ENCODE results near the gene SUCLG2. TPM values are rescaled to one million over a fixed set of nuclear protein-coding genes. Genes with fewer than 3 reads are reported as not detected.

Gene SUCLG2
- total and polyA plus RNA-seq, 9 of the 15 experiments (the other 6 are each of a cell fraction or from before 2014, with no cell fraction given), result 10.1 to 41.4 (median 29.0) TPM

- no peak overlapping the region for H2AFZ ChIP-seq (ENCODE audit: low read depth, low read length)
- no peaks in the 10 kb centered on the region for H3K9me1 ChIP-seq (ENCODE audit: control insufficient read depth, insufficient read depth, low read length)
- DNase-seq (ENCODE audit: extremely low read depth in 1 of 4, low spot score in 3 of 4) (no peak), ATAC-seq (no peak), FAIRE-seq (no peak)
- H3K9ac ChIP-seq (ENCODE audit: insufficient read depth in 1 of 2, low read depth in 2 of 2, low read length in 2 of 2), result no peak overlapping the region
- no peaks in the 10 kb centered on the region for H3K4me1 ChIP-seq (replicated peaks in 1 of 2; ENCODE audit: control insufficient read depth in 2 of 2, insufficient read depth in 2 of 2, low read length in 2 of 2)
- intact Hi-C loops (cut with micrococcal nuclease) (no loop called here), in situ Hi-C loops (cut with MboI) (no loop called here)
- no peak overlapping the region for H3K4me2 ChIP-seq (ENCODE audit: insufficient read depth, low read length)
- TF ChIP-seq ZNF511 (CRISPR knock-in tag; IDR thresholded peaks at IDR 0.05), result no peak
- TF ChIP-seq EZH2 (IDR thresholded peaks at IDR 0.05; ENCODE audit: borderline replicate concordance, low read depth, low read length), result no peak
- TF ChIP-seq PTRF (tag; IDR thresholded peaks at IDR 0.05), result no peak
- no peak for TF ChIP-seq ELF4 (CRISPR knock-in tag; IDR thresholded peaks at IDR 0.05)
- ChIA-PET CTCF (ENCODE audit: low intra/inter-chr PET ratio) (no interaction called here), POLR2A (no interaction called here)
- no peaks in the 10 kb centered on the region for H3K79me2 ChIP-seq (ENCODE audit: control insufficient read depth, insufficient read depth, low read length)
- no peaks in the 10 kb centered on the region for H4K20me1 ChIP-seq (replicated peaks; ENCODE audit: control insufficient read depth, insufficient read depth, low read length)
- no peak overlapping the region for H3K27ac ChIP-seq (ENCODE audit: extremely low read depth, low read depth, low read length)
- H3K36me3 ChIP-seq (ENCODE audit: control insufficient read depth, insufficient read depth, low read length), result peaks cover 5% of the 10 kb centered on the region; the same call in 1 of the 3 replicates
- H3K27me3 ChIP-seq (ENCODE audit: control insufficient read depth in 2 of 2, insufficient read depth in 2 of 2, low read length in 2 of 2), result no peaks in the 10 kb centered on the region
- WGBS (ENCODE audit: insufficient coverage, low coverage, missing lambda C conversion rate), result 82% methylated on average over 6 of the region's 6 CpGs
- no peak overlapping the region for H3K4me3 ChIP-seq
- BruUV-seq (replicated peaks), result no TSS peak
- no peaks in the 10 kb centered on the region for H3K9me3 ChIP-seq (replicated peaks; ENCODE audit: control insufficient read depth, insufficient read depth, low read depth, low read length)
These were observed 253.9 kb downstream of the SUCLG2 start for GRCh38 chr3:67400476-67400875.

GRCh38 chr3:67389176-67389575 lies 265.2 kb downstream of the SUCLG2 start:
- WGBS (ENCODE audit: insufficient coverage, low coverage, missing lambda C conversion rate), result 70% methylated on average over 2 of the region's 2 CpGs
- Histone ChIP-seq H3K27ac (ENCODE audit: extremely low read depth, low read depth, low read length) (no peak overlapping the region), H3K9me1 (ENCODE audit: control insufficient read depth, insufficient read depth, low read length) (no peaks in the 10 kb centered on the region), H3K4me3 (no peak overlapping the region), H3K9ac (ENCODE audit: insufficient read depth in 1 of 2, low read depth in 2 of 2, low read length in 2 of 2) (no peak overlapping the region), H4K20me1 (replicated peaks; ENCODE audit: control insufficient read depth, insufficient read depth, low read length) (no peaks in the 10 kb centered on the region; the same call in 1 of the 2 replicates), H3K79me2 (ENCODE audit: control insufficient read depth, insufficient read depth, low read length) (no peaks in the 10 kb centered on the region), H3K27me3 (ENCODE audit: control insufficient read depth in 2 of 2, insufficient read depth in 2 of 2, low read length in 2 of 2) (no peaks in the 10 kb centered on the region), H3K9me3 (replicated peaks; ENCODE audit: control insufficient read depth, insufficient read depth, low read depth, low read length) (no peaks in the 10 kb centered on the region), H3K36me3 (ENCODE audit: control insufficient read depth, insufficient read depth, low read length) (no peaks in the 10 kb centered on the region), H3K4me2 (ENCODE audit: insufficient read depth, low read length) (no peak overlapping the region), H3K4me1 (replicated peaks in 1 of 2; ENCODE audit: control insufficient read depth in 2 of 2, insufficient read depth in 2 of 2, low read length in 2 of 2) (no peaks in the 10 kb centered on the region; a peak in 1 of 5 replicates), H2AFZ (ENCODE audit: low read depth, low read length) (no peak overlapping the region)
- FAIRE-seq (no peak), ATAC-seq (no peak), DNase-seq (ENCODE audit: extremely low read depth in 1 of 4, low spot score in 3 of 4) (no peak)
- in situ Hi-C loops (cut with MboI) (no loop called here), intact Hi-C loops (cut with micrococcal nuclease) (no loop called here)
- no peak for TF ChIP-seq ASH1L (IDR thresholded peaks at IDR 0.05; ENCODE audit: borderline replicate concordance, low read depth, partially characterized antibody)
- ChIA-PET POLR2A (no interaction called here), CTCF (ENCODE audit: low intra/inter-chr PET ratio) (no interaction called here)
- BruUV-seq (replicated peaks), result no TSS peak

Measured in K562 (cell line).